Natural killer cell (primary cell): ENCODE results near the gene CERS3. TPM values are rescaled to one million over a fixed set of nuclear protein-coding genes. Genes with fewer than 3 reads are reported as not detected.

Source experiments
- ATAC-seq, 3 donors: fragments of 150-1000 bp in 2 of 3; fragments of 200-7000 bp in 1 of 3; cut with Tn5 transposase; 1 replicate in 1 of 3; 2 replicates in 2 of 3; pipeline ENCODE4 v1.10.0; 2021; ENCODE audit warnings: mild to moderate bottlenecking in 2 of 3, moderate library complexity in 2 of 3
- DNase-seq, 2 donors: peaks; one replicate each; pipeline versions ENCODE4 v3.0.0 to v3.0.0-alpha.2; 2013 to 2021; ENCODE audit warnings: mixed read lengths in 1 of 2
- H3K27ac ChIP-seq: one replicate; pipeline ENCODE4 v1.5.1; 2013; ENCODE audit warnings: mild to moderate bottlenecking, low read length
- H3K27me3 ChIP-seq: one replicate; pipeline ENCODE4 v1.6.1; 2013; ENCODE audit warnings: low read length; ENCODE audit not compliant: control insufficient read depth, insufficient read depth
- H3K36me3 ChIP-seq: one replicate; pipeline ENCODE4 v1.6.1; 2013; ENCODE audit warnings: low read length; ENCODE audit not compliant: control insufficient read depth, insufficient read depth
- H3K4me1 ChIP-seq: one replicate; pipeline ENCODE4 v1.6.1; 2013; ENCODE audit warnings: low read length; ENCODE audit not compliant: control insufficient read depth, insufficient read depth
- H3K4me3 ChIP-seq: one replicate; pipeline ENCODE4 v1.5.1; 2013; ENCODE audit warnings: low read length
- H3K9me3 ChIP-seq: one replicate; pipeline ENCODE4 v1.6.1; 2013; ENCODE audit warnings: low read length; ENCODE audit not compliant: control insufficient read depth, insufficient read depth
- H3K27ac Mint-ChIP-seq, 2 donors: one replicate each; pipeline ENCODE4 v1.8.0; 2022; ENCODE audit warnings: mild to moderate bottlenecking in 2 of 2, mixed read lengths in 2 of 2, moderate library complexity in 1 of 2
- H3K27me3 Mint-ChIP-seq, 2 donors: one replicate each; pipeline ENCODE4 v1.8.0; 2022; ENCODE audit warnings: low read depth in 2 of 2, mixed read lengths in 2 of 2
- H3K36me3 Mint-ChIP-seq: one replicate; pipeline ENCODE4 v1.8.0; 2022; ENCODE audit warnings: mixed read lengths
- H3K4me1 Mint-ChIP-seq, 2 donors: one replicate each; pipeline ENCODE4 v1.8.0; 2022; ENCODE audit warnings: mixed read lengths in 2 of 2
- H3K4me3 Mint-ChIP-seq: one replicate; pipeline ENCODE4 v1.8.0; 2022; ENCODE audit warnings: mild to moderate bottlenecking, moderate library complexity, mixed read lengths
- H3K9me3 Mint-ChIP-seq, 2 donors: one replicate each; pipeline ENCODE4 v1.8.0; 2022; ENCODE audit warnings: mixed read lengths in 2 of 2
- WGBS: methylation state at CpG from one replicate; pipeline ENCODE4 v1.1.7; 2013; ENCODE audit warnings: missing lambda C conversion rate; ENCODE audit not compliant: insufficient coverage; 5-methylcytosine and 5-hydroxymethylcytosine counted together
- intact Hi-C: fragments of 100-400 bp; cut with micrococcal nuclease; formaldehyde crosslinking; loops from one replicate; pipeline ENCODE4 v1.14.2; 2022
- total RNA-seq, 4 donors: library from RNA; stranded (reverse); fragments of 120-200 nt in 1 of 4; gene quantifications; one replicate each; pipeline versions ENCODE4 v1.2.3 to v1.2.4, GENCODE V29; 2013 to 2022
- TF ChIP-seq, protein P1 (sequence below): fragments of 200-600 bp; IDR thresholded peaks from one replicate; pipeline ENCODE4 v1.8.0; 2022; ENCODE audit warnings: antibody characterized with exemption

CERS3 gene
- total RNA-seq, 3 donors from 2014 or later (not counting 1 experiment from before 2014, with no cell fraction given) = 0.40 to 0.90 (median 0.48) TPM

DNA sequence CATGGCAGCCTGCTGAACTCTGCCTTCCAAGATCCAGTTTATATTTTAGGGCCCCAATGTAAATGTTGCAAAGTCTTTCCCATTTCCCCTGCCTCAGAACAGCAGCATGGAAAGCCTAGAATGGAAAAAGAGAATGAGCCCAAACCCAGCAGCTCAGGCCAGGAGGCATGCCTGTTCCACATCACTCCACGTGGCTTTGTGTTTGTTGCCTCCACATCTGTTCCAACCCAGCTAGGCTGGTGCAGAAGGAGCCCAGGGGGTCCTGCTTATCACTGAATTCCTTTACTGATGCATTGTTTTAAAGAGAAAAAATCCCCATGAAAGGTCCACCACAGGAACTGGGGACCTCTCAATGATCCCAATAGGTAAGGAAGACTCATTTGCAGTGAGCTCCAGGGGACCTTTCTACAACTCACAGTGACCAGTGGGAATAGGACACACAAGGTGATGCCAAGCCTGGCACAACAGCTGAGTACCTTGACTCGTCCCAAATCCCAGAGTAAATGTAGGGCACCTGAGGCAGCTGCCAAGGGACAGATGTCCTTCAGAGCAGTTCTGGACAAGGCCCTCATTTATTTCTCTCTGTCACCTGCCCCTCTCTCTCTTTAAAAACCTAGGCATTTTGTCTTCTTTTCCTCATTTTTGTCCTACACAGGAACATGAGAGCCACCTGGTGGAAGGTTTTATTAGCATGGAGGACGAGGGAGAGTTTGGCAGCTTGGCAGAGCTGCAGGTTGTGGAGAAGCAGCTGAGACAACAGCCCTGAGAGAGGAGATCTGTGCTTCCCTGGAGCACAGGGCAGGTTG is 145.2 kb downstream of the CERS3 start:
- 26% methylated on average over 3 of the region's 3 CpGs for WGBS
- Histone ChIP-seq H3K4me1 (no peaks in the 10 kb centered on the region), H3K9me3 (peaks cover 16% of the 10 kb centered on the region), H3K27ac (no peak overlapping the region), H3K4me3 (no peak overlapping the region), H3K36me3 (no peaks in the 10 kb centered on the region), H3K27me3 (no peaks in the 10 kb centered on the region)
- Mint-ChIP-seq H3K9me3 (peaks cover 4 to 9% of the 10 kb centered on the region in 2 donors), H3K4me1 (peaks cover 0 to 5% of the 10 kb centered on the region in 2 donors), H3K4me3 (no peak overlapping the region), H3K36me3 (peaks cover 9% of the 10 kb centered on the region), H3K27ac (no peak overlapping the region), H3K27me3 (peaks cover 3 to 17% of the 10 kb centered on the region in 2 donors)
- ATAC-seq = peak in 2 of 3 donors; percentile 44 to 48
- peak in 1 of 2 donors; percentile 62 for DNase-seq
- intact Hi-C loops = no loop called here
- TF ChIP-seq, protein P1, sequence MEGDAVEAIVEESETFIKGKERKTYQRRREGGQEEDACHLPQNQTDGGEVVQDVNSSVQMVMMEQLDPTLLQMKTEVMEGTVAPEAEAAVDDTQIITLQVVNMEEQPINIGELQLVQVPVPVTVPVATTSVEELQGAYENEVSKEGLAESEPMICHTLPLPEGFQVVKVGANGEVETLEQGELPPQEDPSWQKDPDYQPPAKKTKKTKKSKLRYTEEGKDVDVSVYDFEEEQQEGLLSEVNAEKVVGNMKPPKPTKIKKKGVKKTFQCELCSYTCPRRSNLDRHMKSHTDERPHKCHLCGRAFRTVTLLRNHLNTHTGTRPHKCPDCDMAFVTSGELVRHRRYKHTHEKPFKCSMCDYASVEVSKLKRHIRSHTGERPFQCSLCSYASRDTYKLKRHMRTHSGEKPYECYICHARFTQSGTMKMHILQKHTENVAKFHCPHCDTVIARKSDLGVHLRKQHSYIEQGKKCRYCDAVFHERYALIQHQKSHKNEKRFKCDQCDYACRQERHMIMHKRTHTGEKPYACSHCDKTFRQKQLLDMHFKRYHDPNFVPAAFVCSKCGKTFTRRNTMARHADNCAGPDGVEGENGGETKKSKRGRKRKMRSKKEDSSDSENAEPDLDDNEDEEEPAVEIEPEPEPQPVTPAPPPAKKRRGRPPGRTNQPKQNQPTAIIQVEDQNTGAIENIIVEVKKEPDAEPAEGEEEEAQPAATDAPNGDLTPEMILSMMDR = no peak

DNA sequence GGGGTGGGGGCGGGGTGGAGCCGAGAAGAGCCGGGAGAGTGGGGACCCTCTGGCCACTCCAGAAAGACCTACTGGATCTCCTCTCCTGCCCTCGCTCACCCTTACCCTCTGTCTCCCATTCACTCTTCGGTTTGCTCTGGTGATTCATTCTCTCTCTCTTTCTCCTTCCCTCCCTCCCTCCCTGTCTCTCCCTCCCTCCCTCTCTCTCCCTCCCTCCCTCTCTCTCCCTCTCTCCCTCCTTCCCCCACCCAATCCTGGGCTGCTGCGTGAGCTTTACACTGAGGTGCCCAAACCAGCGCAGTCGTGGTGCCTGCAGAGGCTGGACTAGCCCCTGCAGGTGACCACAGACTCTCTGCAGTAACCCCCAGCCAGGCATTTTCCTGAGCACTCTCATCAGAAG is 154.8 kb downstream of the CERS3 start:
- Histone ChIP-seq H3K27me3 (peaks cover 23% of the 10 kb centered on the region), H3K4me3 (no peak overlapping the region), H3K27ac (no peak overlapping the region), H3K9me3 (no peaks in the 10 kb centered on the region), H3K4me1 (no peaks in the 10 kb centered on the region), H3K36me3 (no peaks in the 10 kb centered on the region)
- TF ChIP-seq, protein P1 = no peak
- no peak overlapping the region for H3K27ac Mint-ChIP-seq
- H3K9me3 Mint-ChIP-seq = peaks cover 0 to 7% of the 10 kb centered on the region in 2 donors
- WGBS = 25% methylated on average over 6 of the region's 8 CpGs
- peaks cover 43 to 44% of the 10 kb centered on the region in 2 donors for H3K27me3 Mint-ChIP-seq
- H3K4me3 Mint-ChIP-seq = no peak overlapping the region
- peaks cover 13% of the 10 kb centered on the region for H3K36me3 Mint-ChIP-seq
- ATAC-seq (no peak), DNase-seq (no peak)
- no peaks in the 10 kb centered on the region for H3K4me1 Mint-ChIP-seq
- intact Hi-C loops = no loop called here

DNA sequence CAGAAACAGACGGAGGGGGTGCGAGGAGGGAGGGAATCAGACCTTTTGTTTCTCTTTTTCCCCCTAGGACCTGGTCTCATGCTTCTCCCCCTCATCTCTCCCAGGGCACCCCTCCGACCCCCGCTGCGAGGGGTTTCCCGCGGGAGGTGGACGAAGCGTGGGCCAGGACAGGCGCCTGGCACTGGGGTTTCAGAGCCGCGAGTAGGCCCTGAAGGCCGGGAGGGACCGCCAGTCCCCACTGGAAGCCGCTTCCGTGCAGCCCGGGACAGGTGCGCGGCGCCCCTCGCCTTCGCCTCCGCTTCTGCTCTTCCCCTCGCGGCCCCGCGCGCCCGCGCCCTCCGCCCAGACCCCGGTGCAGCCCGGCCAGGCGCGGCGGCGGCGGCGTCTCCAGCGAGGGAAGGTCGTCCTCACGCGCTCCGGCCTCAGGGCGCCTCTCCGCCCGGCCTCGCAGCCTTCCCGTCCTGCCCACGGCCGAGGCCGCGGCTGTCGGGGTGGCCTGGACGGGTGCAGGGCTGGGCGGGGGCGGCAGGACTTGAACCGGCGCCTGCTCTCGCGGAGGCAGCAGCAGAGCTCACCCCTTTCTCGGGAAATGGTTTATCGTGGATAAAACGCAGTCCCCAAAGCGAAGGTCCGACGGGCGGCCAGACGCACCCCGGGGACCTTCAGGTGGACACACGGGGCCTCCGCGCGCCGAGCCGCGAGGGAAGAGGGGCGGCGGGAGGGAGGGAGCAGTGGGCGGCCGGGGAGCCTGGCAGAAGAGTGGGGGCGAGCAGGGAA is 155.4 kb downstream of the CERS3 start:
- Mint-ChIP-seq H3K36me3 (peaks cover 13% of the 10 kb centered on the region), H3K27me3 (peaks cover 44 to 47% of the 10 kb centered on the region in 2 donors), H3K4me3 (no peak overlapping the region), H3K9me3 (peaks cover 0 to 7% of the 10 kb centered on the region in 2 donors), H3K4me1 (no peaks in the 10 kb centered on the region), H3K27ac (no peak overlapping the region)
- Histone ChIP-seq H3K27ac (no peak overlapping the region), H3K36me3 (no peaks in the 10 kb centered on the region), H3K4me3 (no peak overlapping the region), H3K27me3 (peaks cover 23% of the 10 kb centered on the region), H3K4me1 (no peaks in the 10 kb centered on the region), H3K9me3 (no peaks in the 10 kb centered on the region)
- intact Hi-C loops = no loop called here
- DNase-seq = peak in 1 of 2 donors; percentile 6
- TF ChIP-seq, protein P1 = no peak
- 8% methylated on average over 78 of the region's 82 CpGs for WGBS
- no peak for ATAC-seq
